Liver (tissue), 9 donors: ENCODE data around the gene BRINP3. TPM values are rescaled to one million over a fixed set of nuclear protein-coding genes. Genes with fewer than 3 reads are reported as not detected.

Experiments used
- DNase-seq: peaks from one replicate; pipeline ENCODE4 v3.0.0-alpha.2; 2017; ENCODE audit warnings: low spot score
- H3K27ac ChIP-seq, 2 donors: one replicate each; pipeline ENCODE4 v1.7.0; 2013; ENCODE audit warnings: inconsistent platforms in 2 of 2, low read length in 2 of 2, control low read depth in 1 of 2, low read depth in 1 of 2, mild to moderate bottlenecking in 1 of 2
- H3K27me3 ChIP-seq, 4 donors: one replicate each; pipeline versions ENCODE4 v1.6.1 to v1.7.0; 2013; ENCODE audit warnings: low read length in 3 of 4, inconsistent platforms in 1 of 4, mild to moderate bottlenecking in 1 of 4, moderate library complexity in 1 of 4; ENCODE audit not compliant: control insufficient read depth in 4 of 4, insufficient read depth in 4 of 4
- H3K36me3 ChIP-seq, 4 donors: one replicate each; pipeline versions ENCODE4 v1.6.1 to v1.7.0; 2013; ENCODE audit warnings: low read length in 3 of 4, mild to moderate bottlenecking in 3 of 4, low read depth in 1 of 4, moderate library complexity in 1 of 4; ENCODE audit not compliant: control insufficient read depth in 4 of 4, insufficient read depth in 3 of 4
- H3K4me1 ChIP-seq, 4 donors: one replicate each; pipeline versions ENCODE4 v1.6.1 to v1.7.0; 2013; ENCODE audit warnings: low read length in 3 of 4, mild to moderate bottlenecking in 3 of 4, moderate library complexity in 1 of 4; ENCODE audit not compliant: control insufficient read depth in 4 of 4, insufficient read depth in 4 of 4
- H3K4me3 ChIP-seq, 3 donors: one replicate each; pipeline versions ENCODE4 v1.6.1 to v1.7.0; 2013; ENCODE audit warnings: low read length in 3 of 3, control low read depth in 1 of 3, low read depth in 1 of 3, mild to moderate bottlenecking in 1 of 3
- H3K9ac ChIP-seq, 2 donors: one replicate each; pipeline ENCODE4 v1.7.0; 2013; ENCODE audit warnings: low read length in 2 of 2, mild to moderate bottlenecking in 2 of 2, moderate library complexity in 2 of 2, control low read depth in 1 of 2, low read depth in 1 of 2
- H3K9me3 ChIP-seq, 4 donors: one replicate each; pipeline versions ENCODE4 v1.6.1 to v1.7.0; 2013; ENCODE audit warnings: low read length in 3 of 4; ENCODE audit not compliant: control insufficient read depth in 4 of 4
- ATF3 ChIP-seq: IDR thresholded peaks from 2 replicates; pipeline ENCODE4 v1.6.1; 2016; ENCODE audit warnings: antibody characterized with exemption
- EGR1 ChIP-seq, 2 donors: IDR thresholded peaks; 2 replicates each; pipeline ENCODE4 v1.6.1; 2016 to 2018; ENCODE audit warnings: antibody characterized with exemption in 2 of 2, low read depth in 2 of 2
- FOXA1 ChIP-seq: IDR thresholded peaks from 2 replicates; pipeline ENCODE4 v1.6.1; 2016; ENCODE audit warnings: antibody characterized with exemption
- FOXA2 ChIP-seq: IDR thresholded peaks from 2 replicates; pipeline ENCODE4 v1.6.1; 2016; ENCODE audit warnings: antibody characterized with exemption
- GABPA ChIP-seq, 2 donors: IDR thresholded peaks in 1 of 2; conservative IDR thresholded peaks in 1 of 2; 2 replicates each; pipeline ENCODE4 v1.6.1; 2016; ENCODE audit warnings: antibody characterized with exemption in 2 of 2, mild to moderate bottlenecking in 1 of 2, moderate library complexity in 1 of 2
- HNF4A ChIP-seq, 2 donors: conservative IDR thresholded peaks; 2 replicates each; pipeline ENCODE4 v1.6.1; 2016; ENCODE audit warnings: antibody characterized with exemption in 2 of 2, mild to moderate bottlenecking in 2 of 2
- HNF4G ChIP-seq: IDR thresholded peaks from 2 replicates; pipeline ENCODE4 v1.6.1; 2016; ENCODE audit warnings: antibody characterized with exemption
- JUND ChIP-seq, 2 donors: IDR thresholded peaks; 2 replicates each; pipeline ENCODE4 v1.6.1; 2016; ENCODE audit warnings: antibody characterized with exemption in 2 of 2
- MAX ChIP-seq: IDR thresholded peaks from 2 replicates; pipeline ENCODE4 v1.6.1; 2016; ENCODE audit warnings: antibody characterized with exemption
- NR2F2 ChIP-seq: IDR thresholded peaks from 2 replicates; pipeline ENCODE4 v1.6.1; 2016; ENCODE audit warnings: antibody characterized with exemption
- RAD21 ChIP-seq, 2 donors: IDR thresholded peaks; 2 replicates each; pipeline ENCODE4 v1.6.1; 2016; ENCODE audit warnings: antibody characterized with exemption in 2 of 2, mild to moderate bottlenecking in 2 of 2
- RXRA ChIP-seq, 2 donors: IDR thresholded peaks; 2 replicates each; pipeline ENCODE4 v1.6.1; 2017 to 2018; ENCODE audit warnings: antibody characterized with exemption in 2 of 2, mild to moderate bottlenecking in 1 of 2
- SP1 ChIP-seq: IDR thresholded peaks from 2 replicates; pipeline ENCODE4 v1.6.1; 2018; ENCODE audit warnings: antibody characterized with exemption, mild to moderate bottlenecking
- TAF1 ChIP-seq: conservative IDR thresholded peaks from 2 replicates; pipeline ENCODE4 v1.6.1; 2016; ENCODE audit warnings: antibody characterized with exemption, mild to moderate bottlenecking
- YY1 ChIP-seq: IDR thresholded peaks from 2 replicates; pipeline ENCODE4 v1.6.1; 2016; ENCODE audit warnings: antibody characterized with exemption, mild to moderate bottlenecking
- ZBTB33 ChIP-seq: IDR thresholded peaks from 2 replicates; pipeline ENCODE4 v1.6.1; 2016; ENCODE audit warnings: antibody characterized with exemption
- WGBS: extraction: QIAGEN DNeasy Blood & Tissue Kit; methylation state at CpG from one replicate; pipeline ENCODE4 v1.1.7; 2013; 5-methylcytosine and 5-hydroxymethylcytosine counted together
- polyA plus RNA-seq, 2 donors: library from polyadenylated mRNA; stranded (reverse) in 1 of 2; unstranded in 1 of 2; fragments of 200-250 nt in 1 of 2; fragments of >200 nt in 1 of 2; fragmentation: Nextera tagmentation in 1 of 2; extraction: Ambion mirVana in 1 of 2; gene quantifications; one replicate each; pipeline versions ENCODE4 v1.2.1 to v1.2.3, GENCODE V29; 2013 to 2015
- total RNA-seq, 2 donors: library from RNA; depleted of rRNA; stranded (reverse); fragments of >200 nt; gene quantifications; one replicate each; pipeline ENCODE4 v1.2.3, GENCODE V29; 2014
- TF ChIP-seq, protein P1 (sequence below): IDR thresholded peaks from 2 replicates; pipeline ENCODE4 v1.6.1; 2016; ENCODE audit warnings: antibody characterized with exemption, mild to moderate bottlenecking
- TF ChIP-seq, protein P2 (sequence below): fragments of 150-350 bp; IDR thresholded peaks from 2 replicates; pipeline ENCODE4 v1.5.1; 2017; ENCODE audit warnings: improper control_type of control experiment, low read depth, low read length; ENCODE audit not compliant: missing input control
- donor health status: healthy.
- donor health status: healthy.
- donor health status: healthy.
- donor health status: healthy.
- donor health status: healthy.

Gene BRINP3
- total and polyA plus RNA-seq, 4 donors: 0.02 TPM; not detected in 3

DNA sequence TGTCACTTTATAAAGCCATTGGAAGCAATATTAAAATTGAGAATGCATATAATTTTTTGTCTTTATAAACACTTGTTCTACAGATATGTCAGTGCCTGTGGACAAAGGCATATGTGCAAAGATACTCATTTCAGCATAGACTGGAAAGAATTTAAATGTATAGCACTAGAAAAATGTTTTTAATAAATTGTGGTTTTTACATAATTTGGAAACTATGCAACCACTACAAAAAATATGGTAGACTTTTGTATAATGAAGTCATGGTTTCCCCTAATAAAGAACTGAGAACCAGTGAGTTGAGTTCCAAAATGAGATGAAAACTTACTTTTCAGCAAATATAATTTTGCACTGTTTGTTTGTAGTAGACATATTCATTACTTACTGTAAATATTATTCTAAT, 48.5 kb downstream of the BRINP3 start:
- no peak overlapping the region for H3K4me3 ChIP-seq
- no peak for DNase-seq
- no peaks in the 10 kb centered on the region for H3K36me3 ChIP-seq
- no peak overlapping the region for H3K9ac ChIP-seq
- TF ChIP-seq SP1 (no peak), FOXA2 (no peak), HNF4A (conservative IDR thresholded peaks at IDR 0.05) (no peak), EGR1 (IDR thresholded peaks at IDR 0.05; ENCODE audit: low read depth in 2 of 2) (no peak), GABPA (IDR thresholded peaks at IDR 0.05 in 1 of 2, conservative IDR thresholded peaks at IDR 0.05 in 1 of 2) (no peak), MAX (no peak), ATF3 (no peak), YY1 (no peak), NR2F2 (no peak), TAF1 (no peak), RAD21 (IDR thresholded peaks at IDR 0.05) (no peak), RXRA (IDR thresholded peaks at IDR 0.05) (no peak), FOXA1 (no peak), HNF4G (no peak)
- TF ChIP-seq, protein P1, sequence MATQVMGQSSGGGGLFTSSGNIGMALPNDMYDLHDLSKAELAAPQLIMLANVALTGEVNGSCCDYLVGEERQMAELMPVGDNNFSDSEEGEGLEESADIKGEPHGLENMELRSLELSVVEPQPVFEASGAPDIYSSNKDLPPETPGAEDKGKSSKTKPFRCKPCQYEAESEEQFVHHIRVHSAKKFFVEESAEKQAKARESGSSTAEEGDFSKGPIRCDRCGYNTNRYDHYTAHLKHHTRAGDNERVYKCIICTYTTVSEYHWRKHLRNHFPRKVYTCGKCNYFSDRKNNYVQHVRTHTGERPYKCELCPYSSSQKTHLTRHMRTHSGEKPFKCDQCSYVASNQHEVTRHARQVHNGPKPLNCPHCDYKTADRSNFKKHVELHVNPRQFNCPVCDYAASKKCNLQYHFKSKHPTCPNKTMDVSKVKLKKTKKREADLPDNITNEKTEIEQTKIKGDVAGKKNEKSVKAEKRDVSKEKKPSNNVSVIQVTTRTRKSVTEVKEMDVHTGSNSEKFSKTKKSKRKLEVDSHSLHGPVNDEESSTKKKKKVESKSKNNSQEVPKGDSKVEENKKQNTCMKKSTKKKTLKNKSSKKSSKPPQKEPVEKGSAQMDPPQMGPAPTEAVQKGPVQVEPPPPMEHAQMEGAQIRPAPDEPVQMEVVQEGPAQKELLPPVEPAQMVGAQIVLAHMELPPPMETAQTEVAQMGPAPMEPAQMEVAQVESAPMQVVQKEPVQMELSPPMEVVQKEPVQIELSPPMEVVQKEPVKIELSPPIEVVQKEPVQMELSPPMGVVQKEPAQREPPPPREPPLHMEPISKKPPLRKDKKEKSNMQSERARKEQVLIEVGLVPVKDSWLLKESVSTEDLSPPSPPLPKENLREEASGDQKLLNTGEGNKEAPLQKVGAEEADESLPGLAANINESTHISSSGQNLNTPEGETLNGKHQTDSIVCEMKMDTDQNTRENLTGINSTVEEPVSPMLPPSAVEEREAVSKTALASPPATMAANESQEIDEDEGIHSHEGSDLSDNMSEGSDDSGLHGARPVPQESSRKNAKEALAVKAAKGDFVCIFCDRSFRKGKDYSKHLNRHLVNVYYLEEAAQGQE: no peak
- H3K27ac ChIP-seq: no peak overlapping the region
- H3K9me3 ChIP-seq: no peaks in the 10 kb centered on the region
- H3K4me1 ChIP-seq: no peaks in the 10 kb centered on the region
- H3K27me3 ChIP-seq: no peaks in the 10 kb centered on the region

DNA sequence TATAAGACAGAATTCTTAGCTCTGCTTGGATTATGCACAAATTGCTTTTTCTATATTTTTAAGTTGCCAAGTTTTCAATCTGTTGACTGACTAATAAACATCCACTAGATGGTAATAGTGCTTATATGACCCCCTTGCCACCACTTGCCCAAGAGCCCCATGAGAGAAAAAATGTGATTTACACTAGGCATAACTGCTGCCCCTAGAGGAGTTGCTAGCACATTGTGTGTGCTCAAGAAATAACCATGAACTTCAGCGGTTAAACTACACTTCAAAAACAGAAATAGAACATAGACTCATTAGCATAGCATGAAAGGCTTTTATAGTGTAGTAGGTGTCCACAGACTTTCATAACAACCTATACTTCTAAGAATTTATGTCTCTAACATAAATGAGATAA, 61.4 kb downstream of the BRINP3 start:
- Histone ChIP-seq H3K27ac (no peak overlapping the region), H3K9me3 (no peaks in the 10 kb centered on the region), H3K27me3 (no peaks in the 10 kb centered on the region), H3K9ac (no peak overlapping the region), H3K36me3 (no peaks in the 10 kb centered on the region), H3K4me3 (no peak overlapping the region), H3K4me1 (no peaks in the 10 kb centered on the region)
- no peak for DNase-seq
- TF ChIP-seq FOXA2: no peak
- no peak for TF ChIP-seq SP1
- no peak for TF ChIP-seq GABPA (IDR thresholded peaks at IDR 0.05 in 1 of 2, conservative IDR thresholded peaks at IDR 0.05 in 1 of 2)
- TF ChIP-seq JUND (IDR thresholded peaks at IDR 0.05): no peak
- no peak for TF ChIP-seq RXRA (IDR thresholded peaks at IDR 0.05)
- TF ChIP-seq, protein P1: no peak
- TF ChIP-seq HNF4G: no peak
- TF ChIP-seq, protein P2, sequence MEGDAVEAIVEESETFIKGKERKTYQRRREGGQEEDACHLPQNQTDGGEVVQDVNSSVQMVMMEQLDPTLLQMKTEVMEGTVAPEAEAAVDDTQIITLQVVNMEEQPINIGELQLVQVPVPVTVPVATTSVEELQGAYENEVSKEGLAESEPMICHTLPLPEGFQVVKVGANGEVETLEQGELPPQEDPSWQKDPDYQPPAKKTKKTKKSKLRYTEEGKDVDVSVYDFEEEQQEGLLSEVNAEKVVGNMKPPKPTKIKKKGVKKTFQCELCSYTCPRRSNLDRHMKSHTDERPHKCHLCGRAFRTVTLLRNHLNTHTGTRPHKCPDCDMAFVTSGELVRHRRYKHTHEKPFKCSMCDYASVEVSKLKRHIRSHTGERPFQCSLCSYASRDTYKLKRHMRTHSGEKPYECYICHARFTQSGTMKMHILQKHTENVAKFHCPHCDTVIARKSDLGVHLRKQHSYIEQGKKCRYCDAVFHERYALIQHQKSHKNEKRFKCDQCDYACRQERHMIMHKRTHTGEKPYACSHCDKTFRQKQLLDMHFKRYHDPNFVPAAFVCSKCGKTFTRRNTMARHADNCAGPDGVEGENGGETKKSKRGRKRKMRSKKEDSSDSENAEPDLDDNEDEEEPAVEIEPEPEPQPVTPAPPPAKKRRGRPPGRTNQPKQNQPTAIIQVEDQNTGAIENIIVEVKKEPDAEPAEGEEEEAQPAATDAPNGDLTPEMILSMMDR: no peak
- TF ChIP-seq YY1: no peak
- TF ChIP-seq ATF3: no peak
- TF ChIP-seq FOXA1: no peak
- no peak for TF ChIP-seq ZBTB33
- TF ChIP-seq TAF1: no peak
- TF ChIP-seq NR2F2: no peak
- TF ChIP-seq RAD21 (IDR thresholded peaks at IDR 0.05): no peak
- TF ChIP-seq MAX: no peak
- no peak for TF ChIP-seq HNF4A (conservative IDR thresholded peaks at IDR 0.05)
- 62% methylated on average over 1 of the region's 1 CpG for WGBS
